ENCODE measurements around the gene CLDN18. TPM values are rescaled to one million over a fixed set of nuclear protein-coding genes. Genes with fewer than 3 reads are reported as not detected.

Gene CLDN18
- total and polyA plus RNA-seq, 2 of the 8 experiments (the other 6 are each of a cell fraction or from before 2014, with no cell fraction given): not detected

GRCh38 chr3:138012526-138012925, 2.6 kb downstream of the CLDN18 start:
- H3K4ac ChIP-seq (replicated peaks; ENCODE audit: insufficient read length, low read depth, low read length): no peak overlapping the region
- no peaks in the 10 kb centered on the region for H3K36me3 ChIP-seq (ENCODE audit: control insufficient read depth in 2 of 4, insufficient read depth in 4 of 4, low read length in 3 of 4)
- H3K4me3 ChIP-seq (ENCODE audit: extremely low read depth in 1 of 4, insufficient read depth in 2 of 4, low read depth in 3 of 4, low read length in 4 of 4): no peak overlapping the region
- no peaks in the 10 kb centered on the region for H4K20me1 ChIP-seq (replicated peaks in 1 of 2; ENCODE audit: control insufficient read depth in 1 of 2, insufficient read depth in 2 of 2, low read length in 2 of 2)
- no peak overlapping the region for H3K9ac ChIP-seq (replicated peaks in 1 of 4; ENCODE audit: extremely low read depth in 1 of 4, low read depth in 3 of 4, low read length in 3 of 4)
- H3K27ac ChIP-seq (ENCODE audit: low read depth, low read length): no peak overlapping the region
- H3K23ac ChIP-seq (ENCODE audit: insufficient read length): no peak overlapping the region
- H3K18ac ChIP-seq (ENCODE audit: extremely low read depth, low read length): no peak overlapping the region
- H3K27me3 ChIP-seq (replicated peaks in 1 of 4; ENCODE audit: control insufficient read depth in 3 of 4, extremely low read depth in 1 of 4, insufficient read depth in 3 of 4, low read length in 3 of 4): no peaks in the 10 kb centered on the region
- no peak overlapping the region for H4K91ac ChIP-seq (replicated peaks; ENCODE audit: insufficient read length, low read length)
- H2BK20ac ChIP-seq (ENCODE audit: low read length): no peak overlapping the region
- no peak for DNase-seq (ENCODE audit: low read depth in 1 of 2, low spot score in 2 of 2)
- WGBS, 2 experiments (ENCODE audit: extremely low coverage in 1 of 2, insufficient coverage in 1 of 2, insufficient read length in 1 of 2, insufficient replicate concordance in 2 of 2, low coverage in 1 of 2, low lambda C conversion rate in 2 of 2, missing lambda C conversion rate in 1 of 2): 89% methylated on average over 4 of the region's 4 CpGs; no CpG with 5 or more reads in 1 of the 2 experiments
- no peak overlapping the region for H2AK5ac ChIP-seq (ENCODE audit: low read depth, low read length)
- no peaks in the 10 kb centered on the region for H3K79me2 ChIP-seq (ENCODE audit: control insufficient read depth in 1 of 2, insufficient read depth in 2 of 2, low read length in 2 of 2)
- no peak overlapping the region for H2BK15ac ChIP-seq (ENCODE audit: low read length)
- TF ChIP-seq EP300 (IDR thresholded peaks at IDR 0.05; ENCODE audit: borderline replicate concordance in 1 of 2, low read depth in 2 of 2, low read length in 2 of 2) (no peak), ATF2 (IDR thresholded peaks at IDR 0.05; ENCODE audit: low read length) (no peak), CTCF (IDR thresholded peaks at IDR 0.05; ENCODE audit: control extremely low read depth in 1 of 3, insufficient read depth in 1 of 3, low read depth in 1 of 3, low read length in 3 of 3) (no peak), BACH1 (IDR thresholded peaks at IDR 0.05; ENCODE audit: low read length) (no peak), HDAC2 (IDR thresholded peaks at IDR 0.05; ENCODE audit: borderline replicate concordance in 1 of 2, low read depth in 2 of 2, low read length in 2 of 2) (no peak), RBBP5 (IDR thresholded peaks at IDR 0.05; ENCODE audit: borderline replicate concordance, low read depth, low read length) (no peak), CHD1 (IDR thresholded peaks at IDR 0.05; ENCODE audit: low read depth, low read length) (no peak)
- H3K4me1 ChIP-seq (replicated peaks in 1 of 4; ENCODE audit: control insufficient read depth in 3 of 4, insufficient read depth in 4 of 4, low read length in 3 of 4): no peaks in the 10 kb centered on the region
- no peak overlapping the region for H2AFZ ChIP-seq (ENCODE audit: low read length)
- ChIA-PET CTCF (ENCODE audit: partially characterized antibody) (interaction anchor here (1.5 kb wide), 1 partner anchor 27 kb away, joined by 4 read pairs; no protein-coding TSS in a partner anchor), POLR2A (ENCODE audit: partially characterized antibody) (no interaction called here)
- no peak for FAIRE-seq
- H4K8ac ChIP-seq (ENCODE audit: extremely low read depth, insufficient read depth, low read length): no peak overlapping the region
- no peak overlapping the region for H3K4me2 ChIP-seq (ENCODE audit: insufficient read depth in 1 of 2, low read depth in 2 of 2, low read length in 2 of 2)
- no peak overlapping the region for H2BK120ac ChIP-seq (replicated peaks; ENCODE audit: low read depth, low read length)
- no peak overlapping the region for H2BK12ac ChIP-seq (ENCODE audit: low read depth, low read length)
- no peaks in the 10 kb centered on the region for H3K79me1 ChIP-seq (ENCODE audit: low read depth, low read length)
- H2BK5ac ChIP-seq (ENCODE audit: low read depth, low read length): no peak overlapping the region
- no peak overlapping the region for H3K56ac ChIP-seq (replicated peaks; ENCODE audit: insufficient read length, low read depth, low read length)
- H4K5ac ChIP-seq (ENCODE audit: insufficient read length, low read depth, low read length): no peak overlapping the region
- no peaks in the 10 kb centered on the region for H3K23me2 ChIP-seq (ENCODE audit: low read depth, low read length)
- H3K9me3 ChIP-seq (ENCODE audit: insufficient read depth in 2 of 2, low read depth in 1 of 2, low read length in 1 of 2): no peaks in the 10 kb centered on the region
- H3K14ac ChIP-seq (ENCODE audit: insufficient read length): no peak overlapping the region
